NCI-H774 (cell line): ENCODE results near the gene NDST4.
A peak's percentile ranks its signal among the peaks of the same experiment; 100 is the strongest.

Experiments
- DNase-seq: peaks from one replicate; lab custom pipeline; 2025; lab: John Stamatoyannopoulos, UW

NDST4 gene

GRCh38 chr4:115113506-115114106 lies at the start of gene NDST4:
Gene NDST4 (minus strand): TSS chr4:115113620. CDS start chr4:115077036, 36,584 bp downstream.
- peak; percentile 39 for DNase-seq

GRCh38 chr4:115159141-115159540 lies 45.7 kb upstream of the NDST4 start:
- DNase-seq: no peak

- no peak for DNase-seq
These were observed 44.9 kb upstream of the NDST4 start for GRCh38 chr4:115158296-115158695.

- no peak for DNase-seq
These were observed 41.4 kb upstream of the NDST4 start for GRCh38 chr4:115154826-115155225.

- DNase-seq: no peak
These were observed 39.5 kb upstream of the NDST4 start for GRCh38 chr4:115152965-115153364.

GRCh38 chr4:115152081-115152480 lies 38.7 kb upstream of the NDST4 start:
- DNase-seq: no peak

GRCh38 chr4:115149106-115149505 lies 35.7 kb upstream of the NDST4 start:
- no peak for DNase-seq

GRCh38 chr4:115145393-115146160 lies 32.2 kb upstream of the NDST4 start:
- DNase-seq: peak; percentile 74

GRCh38 chr4:115128037-115128436 lies 14.6 kb upstream of the NDST4 start:
- no peak for DNase-seq

- no peak for DNase-seq
These were observed 13.1 kb upstream of the NDST4 start for GRCh38 chr4:115126491-115126890.

GRCh38 chr4:115121351-115122043 lies 8.1 kb upstream of the NDST4 start:
- DNase-seq: no peak

- DNase-seq: no peak
These were observed 6.5 kb upstream of the NDST4 start for GRCh38 chr4:115119804-115120352.

GRCh38 chr4:115117651-115118050 lies 4.2 kb upstream of the NDST4 start:
- DNase-seq: no peak

GRCh38 chr4:115110191-115111181 lies 2.9 kb downstream of the NDST4 start:
- DNase-seq: peak; percentile 43

- no peak for DNase-seq
These were observed 4.6 kb downstream of the NDST4 start for GRCh38 chr4:115108850-115109249.

GRCh38 chr4:115107411-115107810 lies 6.0 kb downstream of the NDST4 start:
- DNase-seq: no peak

GRCh38 chr4:115101675-115102074 lies 11.7 kb downstream of the NDST4 start:
- no peak for DNase-seq

GRCh38 chr4:115090483-115091075 lies 22.8 kb downstream of the NDST4 start:
- no peak for DNase-seq

- DNase-seq: no peak
These were observed 30.8 kb downstream of the NDST4 start for GRCh38 chr4:115082633-115083032.

- no peak for DNase-seq
These were observed 36.7 kb downstream of the NDST4 start for GRCh38 chr4:115076691-115077090.

GRCh38 chr4:115058533-115058932 lies 54.9 kb downstream of the NDST4 start:
- DNase-seq: no peak
